ENCODE results near the gene IQGAP2. TPM values are rescaled to one million over a fixed set of nuclear protein-coding genes. Genes with fewer than 3 reads are reported as not detected.

Gene IQGAP2
- total RNA-seq, 1 donor from 2014 or later: 8.8 TPM

DNA sequence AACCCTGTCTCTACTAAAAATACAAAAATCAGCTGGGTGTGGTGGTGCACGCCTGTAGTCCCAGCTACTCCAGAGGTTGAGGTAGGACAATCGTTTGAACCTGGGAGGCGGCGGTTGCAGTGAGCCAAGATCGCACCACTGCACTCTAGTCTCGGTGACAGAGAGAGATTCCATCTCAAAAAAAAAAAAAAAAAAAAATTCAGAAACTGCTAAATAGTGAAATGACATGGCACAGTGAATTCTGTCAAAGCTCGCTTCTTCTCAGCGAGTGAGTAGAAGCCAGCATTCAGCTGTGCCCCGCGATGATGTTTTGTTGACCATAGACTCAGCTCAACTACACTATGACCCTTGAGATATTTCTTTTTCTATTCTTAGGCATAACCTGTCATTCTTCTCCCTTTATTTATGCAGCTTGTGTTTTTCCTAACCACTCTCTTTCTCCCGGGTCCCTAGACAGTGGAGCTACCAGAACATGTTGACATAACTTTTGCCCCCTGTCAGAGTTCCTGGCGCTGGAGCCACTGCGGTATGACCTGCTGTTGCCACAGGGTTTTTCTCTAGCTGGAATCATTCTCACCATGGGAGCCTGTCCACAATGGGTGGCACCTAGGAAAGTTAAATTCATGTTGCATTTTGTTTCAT, 13.5 kb upstream of the IQGAP2 start:
- no peak for DNase-seq (ENCODE audit: extremely low spot score, unreplicated experiment)
- peak overlapping the region; percentile 80 for H3K27ac Mint-ChIP-seq (ENCODE audit: unreplicated experiment)
- no peaks in the 10 kb centered on the region for H3K36me3 Mint-ChIP-seq (ENCODE audit: unreplicated experiment)
- peaks cover 51% of the 10 kb centered on the region for H3K4me1 Mint-ChIP-seq (ENCODE audit: unreplicated experiment)
- no peak overlapping the region for H3K4me3 Mint-ChIP-seq (ENCODE audit: unreplicated experiment)
- H3K27me3 Mint-ChIP-seq (ENCODE audit: unreplicated experiment): no peaks in the 10 kb centered on the region
- TF ChIP-seq, protein P1, sequence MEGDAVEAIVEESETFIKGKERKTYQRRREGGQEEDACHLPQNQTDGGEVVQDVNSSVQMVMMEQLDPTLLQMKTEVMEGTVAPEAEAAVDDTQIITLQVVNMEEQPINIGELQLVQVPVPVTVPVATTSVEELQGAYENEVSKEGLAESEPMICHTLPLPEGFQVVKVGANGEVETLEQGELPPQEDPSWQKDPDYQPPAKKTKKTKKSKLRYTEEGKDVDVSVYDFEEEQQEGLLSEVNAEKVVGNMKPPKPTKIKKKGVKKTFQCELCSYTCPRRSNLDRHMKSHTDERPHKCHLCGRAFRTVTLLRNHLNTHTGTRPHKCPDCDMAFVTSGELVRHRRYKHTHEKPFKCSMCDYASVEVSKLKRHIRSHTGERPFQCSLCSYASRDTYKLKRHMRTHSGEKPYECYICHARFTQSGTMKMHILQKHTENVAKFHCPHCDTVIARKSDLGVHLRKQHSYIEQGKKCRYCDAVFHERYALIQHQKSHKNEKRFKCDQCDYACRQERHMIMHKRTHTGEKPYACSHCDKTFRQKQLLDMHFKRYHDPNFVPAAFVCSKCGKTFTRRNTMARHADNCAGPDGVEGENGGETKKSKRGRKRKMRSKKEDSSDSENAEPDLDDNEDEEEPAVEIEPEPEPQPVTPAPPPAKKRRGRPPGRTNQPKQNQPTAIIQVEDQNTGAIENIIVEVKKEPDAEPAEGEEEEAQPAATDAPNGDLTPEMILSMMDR (IDR thresholded peaks at IDR 0.05): no peak
- no peaks in the 10 kb centered on the region for H3K9me3 Mint-ChIP-seq (ENCODE audit: unreplicated experiment)

- DNase-seq (ENCODE audit: extremely low spot score, unreplicated experiment): no peak
- H3K36me3 Mint-ChIP-seq (ENCODE audit: unreplicated experiment): no peaks in the 10 kb centered on the region
- no peak overlapping the region for H3K27ac Mint-ChIP-seq (ENCODE audit: unreplicated experiment)
- no peak overlapping the region for H3K4me3 Mint-ChIP-seq (ENCODE audit: unreplicated experiment)
- peaks cover 50% of the 10 kb centered on the region for H3K4me1 Mint-ChIP-seq (ENCODE audit: unreplicated experiment)
- H3K9me3 Mint-ChIP-seq (ENCODE audit: unreplicated experiment): no peaks in the 10 kb centered on the region
- H3K27me3 Mint-ChIP-seq (ENCODE audit: unreplicated experiment): no peaks in the 10 kb centered on the region
- TF ChIP-seq, protein P1 (IDR thresholded peaks at IDR 0.05): no peak
Measured at GRCh38 chr5:76391014-76391413, 12.1 kb upstream of the IQGAP2 start.

- no peaks in the 10 kb centered on the region for H3K36me3 Mint-ChIP-seq (ENCODE audit: unreplicated experiment)
- H3K4me1 Mint-ChIP-seq (ENCODE audit: unreplicated experiment): peaks cover 47% of the 10 kb centered on the region
- TF ChIP-seq, protein P1 (IDR thresholded peaks at IDR 0.05): no peak
- H3K27me3 Mint-ChIP-seq (ENCODE audit: unreplicated experiment): no peaks in the 10 kb centered on the region
- DNase-seq (ENCODE audit: extremely low spot score, unreplicated experiment): no peak
- no peaks in the 10 kb centered on the region for H3K9me3 Mint-ChIP-seq (ENCODE audit: unreplicated experiment)
- no peak overlapping the region for H3K4me3 Mint-ChIP-seq (ENCODE audit: unreplicated experiment)
- H3K27ac Mint-ChIP-seq (ENCODE audit: unreplicated experiment): peak overlapping the region; percentile 47
Measured at GRCh38 chr5:76393035-76393680, 9.9 kb upstream of the IQGAP2 start.

- peaks cover 21% of the 10 kb centered on the region for H3K27me3 Mint-ChIP-seq (ENCODE audit: unreplicated experiment)
- H3K36me3 Mint-ChIP-seq (ENCODE audit: unreplicated experiment): no peaks in the 10 kb centered on the region
- no peak for DNase-seq (ENCODE audit: extremely low spot score, unreplicated experiment)
- no peak overlapping the region for H3K4me3 Mint-ChIP-seq (ENCODE audit: unreplicated experiment)
- H3K27ac Mint-ChIP-seq (ENCODE audit: unreplicated experiment): no peak overlapping the region
- H3K9me3 Mint-ChIP-seq (ENCODE audit: unreplicated experiment): no peaks in the 10 kb centered on the region
- H3K4me1 Mint-ChIP-seq (ENCODE audit: unreplicated experiment): peaks cover 25% of the 10 kb centered on the region
- TF ChIP-seq, protein P1 (IDR thresholded peaks at IDR 0.05): no peak
Measured at GRCh38 chr5:76397200-76397599, 5.9 kb upstream of the IQGAP2 start.

GRCh38 chr5:76399268-76399667, 3.8 kb upstream of the IQGAP2 start:
- no peaks in the 10 kb centered on the region for H3K9me3 Mint-ChIP-seq (ENCODE audit: unreplicated experiment)
- TF ChIP-seq, protein P1 (IDR thresholded peaks at IDR 0.05): no peak
- H3K36me3 Mint-ChIP-seq (ENCODE audit: unreplicated experiment): no peaks in the 10 kb centered on the region
- DNase-seq (ENCODE audit: extremely low spot score, unreplicated experiment): no peak
- H3K27ac Mint-ChIP-seq (ENCODE audit: unreplicated experiment): no peak overlapping the region
- H3K4me1 Mint-ChIP-seq (ENCODE audit: unreplicated experiment): peaks cover 14% of the 10 kb centered on the region
- H3K27me3 Mint-ChIP-seq (ENCODE audit: unreplicated experiment): peaks cover 23% of the 10 kb centered on the region
- no peak overlapping the region for H3K4me3 Mint-ChIP-seq (ENCODE audit: unreplicated experiment)
